ENCODE data around the gene ZNF350. TPM values are rescaled to one million over a fixed set of nuclear protein-coding genes. Genes with fewer than 3 reads are reported as not detected.

Gene ZNF350
- total RNA-seq, 6 experiments from 2014 or later, result 2.5 to 5.8 (median 3.4) TPM

GRCh38 chr19:51921949-51922348 is 64.7 kb downstream of the ZNF350 start:
- DNase-seq (no peak), ATAC-seq (no peak)
- H3K27me3 ChIP-seq, result no peaks in the 10 kb centered on the region
- TF ChIP-seq CTCF (IDR thresholded peaks at IDR 0.05), result no peak
- no peak for TF ChIP-seq POLR2A (IDR thresholded peaks at IDR 0.05)
- H3K27ac ChIP-seq, result no peak overlapping the region
- intact Hi-C loops (cut with DNase I), result no loop called here
- WGBS (ENCODE audit: insufficient coverage, low coverage, low lambda C conversion rate, missing lambda C conversion rate), result 76% methylated on average over 7 of the region's 8 CpGs
- H3K36me3 ChIP-seq, result no peaks in the 10 kb centered on the region
- no peaks in the 10 kb centered on the region for H3K4me1 ChIP-seq
- H3K4me3 ChIP-seq, result no peak overlapping the region
- peaks cover 0 to 14% (median 2%) of the 10 kb centered on the region in 4 donors for H3K9me3 ChIP-seq

- Histone ChIP-seq H3K27me3 (no peaks in the 10 kb centered on the region), H3K4me1 (no peaks in the 10 kb centered on the region), H3K36me3 (no peaks in the 10 kb centered on the region), H3K4me3 (no peak overlapping the region), H3K27ac (no peak overlapping the region), H3K9me3 (peaks cover 0 to 27% (median 7%) of the 10 kb centered on the region in 4 donors)
- ATAC-seq (no peak), DNase-seq (no peak)
- TF ChIP-seq POLR2A (IDR thresholded peaks at IDR 0.05) (no peak), CTCF (IDR thresholded peaks at IDR 0.05) (no peak)
- intact Hi-C loops (cut with DNase I), result no loop called here
- WGBS (ENCODE audit: insufficient coverage, low coverage, low lambda C conversion rate, missing lambda C conversion rate), result 80% methylated on average over 1 of the region's 3 CpGs
Measured at GRCh38 chr19:51919606-51920005, 67.0 kb downstream of the ZNF350 start.

GRCh38 chr19:51916167-51916566 is 70.5 kb downstream of the ZNF350 start:
- Histone ChIP-seq H3K9me3 (peaks cover 0 to 26% (median 14%) of the 10 kb centered on the region in 4 donors), H3K27ac (no peak overlapping the region), H3K4me1 (no peaks in the 10 kb centered on the region), H3K36me3 (no peaks in the 10 kb centered on the region), H3K4me3 (no peak overlapping the region), H3K27me3 (no peaks in the 10 kb centered on the region)
- DNase-seq (no peak), ATAC-seq (no peak)
- 80% methylated on average over 1 of the region's 1 CpG for WGBS (ENCODE audit: insufficient coverage, low coverage, low lambda C conversion rate, missing lambda C conversion rate)
- intact Hi-C loops (cut with DNase I), result no loop called here
- TF ChIP-seq POLR2A (IDR thresholded peaks at IDR 0.05) (no peak), CTCF (IDR thresholded peaks at IDR 0.05) (no peak)

- Histone ChIP-seq H3K4me3 (no peak overlapping the region), H3K4me1 (no peaks in the 10 kb centered on the region), H3K9me3 (peaks cover 0 to 25% (median 13%) of the 10 kb centered on the region in 4 donors), H3K27me3 (no peaks in the 10 kb centered on the region), H3K36me3 (no peaks in the 10 kb centered on the region), H3K27ac (no peak overlapping the region)
- ATAC-seq, result no peak
- no peak for TF ChIP-seq POLR2A (IDR thresholded peaks at IDR 0.05)
- no peak for TF ChIP-seq CTCF (IDR thresholded peaks at IDR 0.05)
- WGBS (ENCODE audit: insufficient coverage, low coverage, low lambda C conversion rate, missing lambda C conversion rate), result 64% methylated on average over 5 of the region's 5 CpGs
- intact Hi-C loops (cut with DNase I), result no loop called here
- DNase-seq, result no peak
Measured at GRCh38 chr19:51915324-51915867, 71.2 kb downstream of the ZNF350 start.

Other genes with a start within 250 kb of the ZNF350 start
- 1 to 10 TPM; 1.1 to 9.0 (median 5.2) TPM for gene FPR1, start 235.0 kb downstream of the ZNF350 start, total RNA-seq
- 1 to 10 TPM in 3 of 6 experiments, under 1 TPM in 3; 0.75 to 1.6 (median 1.1) TPM for gene FPR2, start 225.7 kb downstream of the ZNF350 start, total RNA-seq
- gene FPR3, start 191.7 kb downstream of the ZNF350 start, total RNA-seq, result 10 to 100 TPM in 1 of 6 experiments, 1 to 10 TPM in 5; 2.2 to 13.9 (median 4.6) TPM
- gene ZNF577, start 98.9 kb downstream of the ZNF350 start, total RNA-seq, result 1 to 10 TPM; 1.4 to 6.6 (median 3.8) TPM
- 1 to 10 TPM; 2.0 to 5.4 (median 2.4) TPM for gene ZNF649, start 81.8 kb downstream of the ZNF350 start, total RNA-seq
- gene ZNF613, start 59.4 kb downstream of the ZNF350 start, total RNA-seq, result 1 to 10 TPM in 5 of 6 experiments, under 1 TPM in 1; 0.87 to 2.7 (median 2.2) TPM
- 1 to 10 TPM; 1.2 to 5.0 (median 3.3) TPM for gene ZNF615, start 21.4 kb upstream of the ZNF350 start, total RNA-seq
- 1 to 10 TPM; 1.2 to 2.7 (median 1.6) TPM for gene ZNF614, start 41.5 kb upstream of the ZNF350 start, total RNA-seq
- gene ZNF432, start 62.0 kb upstream of the ZNF350 start, total RNA-seq, result 1 to 10 TPM in 5 of 6 experiments, under 1 TPM in 1; 0.86 to 3.9 (median 3.3) TPM
- 1 to 10 TPM; 2.8 to 8.7 (median 5.8) TPM for gene ZNF841, start 108.9 kb upstream of the ZNF350 start, total RNA-seq
- 1 to 10 TPM; 1.9 to 6.2 (median 4.2) TPM for gene ZNF616, start 153.1 kb upstream of the ZNF350 start, total RNA-seq
- gene ZNF836, start 184.8 kb upstream of the ZNF350 start, total RNA-seq, result 1 to 10 TPM; 1.5 to 3.7 (median 2.8) TPM
- gene PPP2R1A, start 203.2 kb upstream of the ZNF350 start, total RNA-seq, result 10 to 100 TPM; 59.4 to 93.0 (median 82.4) TPM